Right renal cortex interstitium (tissue), 3 donors: ENCODE measurements around the gene COPRS. TPM values are rescaled to one million over a fixed set of nuclear protein-coding genes. Genes with fewer than 3 reads are reported as not detected.

Source experiments
- DNase-seq, 3 donors: peaks; one replicate each; pipeline ENCODE4 v3.0.0-alpha.2; 2013; ENCODE audit warnings: low read depth in 3 of 3, low spot score in 2 of 3
- polyA plus RNA-seq, 3 donors: library from polyadenylated mRNA; unstranded; fragments of 120-200 nt; gene quantifications; one replicate each; pipeline ENCODE4 v1.2.1, GENCODE V29; 2013; ENCODE audit not compliant: insufficient read length in 3 of 3

COPRS gene
- polyA plus RNA-seq, result 10 to 100 TPM; 42.1 to 47.8 (median 45.9) TPM

- DNase-seq, result peak in 1 of 3 donors; percentile 65
These were observed at the start of gene COPRS for GRCh38 chr17:31858642-31859486. Gene COPRS (minus strand): TSS chr17:31859244. CDS start chr17:31859199, 45 bp downstream.

- DNase-seq, result no peak
These were observed 49.3 kb upstream of the COPRS start for GRCh38 chr17:31908386-31908785.

- no peak for DNase-seq
These were observed 48.4 kb upstream of the COPRS start for GRCh38 chr17:31907342-31907962.

- DNase-seq, result no peak
These were observed 44.4 kb upstream of the COPRS start for GRCh38 chr17:31903401-31903800.

- no peak for DNase-seq
These were observed 43.6 kb upstream of the COPRS start for GRCh38 chr17:31902693-31903092.

- no peak for DNase-seq
These were observed 41.8 kb upstream of the COPRS start for GRCh38 chr17:31900877-31901276.

- DNase-seq, result no peak
These were observed 29.1 kb upstream of the COPRS start for GRCh38 chr17:31888124-31888523.

- no peak for DNase-seq
These were observed 23.5 kb upstream of the COPRS start for GRCh38 chr17:31882571-31882970.

GRCh38 chr17:31880311-31880710 is 21.3 kb upstream of the COPRS start:
- no peak for DNase-seq

GRCh38 chr17:31878703-31879073 is 19.6 kb upstream of the COPRS start:
- DNase-seq, result no peak

GRCh38 chr17:31877911-31878702 is 19.1 kb upstream of the COPRS start:
- no peak for DNase-seq

GRCh38 chr17:31877341-31877740 is 18.3 kb upstream of the COPRS start:
- DNase-seq, result no peak

- no peak for DNase-seq
These were observed 16.0 kb upstream of the COPRS start for GRCh38 chr17:31875081-31875480.

GRCh38 chr17:31869797-31870568 is 10.9 kb upstream of the COPRS start:
- no peak for DNase-seq

GRCh38 chr17:31869031-31869430 is 10.0 kb upstream of the COPRS start:
- no peak for DNase-seq

GRCh38 chr17:31859487-31860008 is 504 bp upstream of the COPRS start:
- no peak for DNase-seq

GRCh38 chr17:31857920-31858641 is 963 bp downstream of the COPRS start:
- no peak for DNase-seq

GRCh38 chr17:31856750-31857149 is 2.3 kb downstream of the COPRS start:
- no peak for DNase-seq

GRCh38 chr17:31854672-31855071 is 4.4 kb downstream of the COPRS start:
- no peak for DNase-seq
